ENCODE results near the gene B3GNT8.
A peak's percentile ranks its signal among the peaks of the same experiment; 100 is the strongest.
"Not testable (repeated sequence)": the region's sequence is repeated elsewhere in the genome, so short reads cannot be mapped to it uniquely, and the experiment has no call there.

The B3GNT8 gene

DNA sequence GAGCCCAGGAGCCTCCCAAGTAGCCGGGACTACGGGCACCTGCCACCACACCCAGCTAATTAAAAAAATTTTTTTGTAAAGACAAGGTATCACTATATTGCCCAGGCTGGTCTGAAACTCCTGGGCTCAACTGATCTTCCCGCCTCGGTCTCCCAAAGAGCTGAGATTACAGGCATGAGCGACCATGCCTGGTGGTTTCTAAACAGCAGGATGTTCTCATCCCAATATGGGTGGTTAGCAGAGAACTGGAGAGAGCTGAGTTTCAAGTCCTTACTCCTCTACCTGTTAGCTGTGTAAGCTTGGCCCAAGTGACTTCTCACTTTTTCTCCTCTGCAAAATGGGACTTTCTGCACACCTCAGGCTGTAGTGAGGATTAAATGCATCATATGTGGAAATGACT, 42.8 kb downstream of the B3GNT8 start:
- H2BK5ac ChIP-seq (ENCODE audit: low read depth, low read length, poor library complexity, severe bottlenecking) = no peak overlapping the region
- H2BK15ac ChIP-seq (ENCODE audit: low read depth, poor library complexity, severe bottlenecking) = no peak overlapping the region
- no peak overlapping the region for H3K14ac ChIP-seq (ENCODE audit: low read length in 2 of 2)
- H3K9ac ChIP-seq (ENCODE audit: low read length) = no peak overlapping the region
- no peak overlapping the region for H2AK5ac ChIP-seq (ENCODE audit: low read length, severe bottlenecking)
- no peak overlapping the region for H3K18ac ChIP-seq (ENCODE audit: low read depth in 1 of 2, low read length in 2 of 2)
- no peak overlapping the region for H3K4me2 ChIP-seq (ENCODE audit: low read length, poor library complexity, severe bottlenecking)
- H3K4ac ChIP-seq (ENCODE audit: low read depth in 1 of 2, low read length in 2 of 2) = no peak overlapping the region
- no peak overlapping the region for H2AFZ ChIP-seq (ENCODE audit: low read depth, low read length)
- no peak overlapping the region for H2BK12ac ChIP-seq (ENCODE audit: low read length in 2 of 2)
- no peak for DNase-seq
- WGBS = 96% methylated on average over 5 of the region's 5 CpGs
- no peak overlapping the region for H4K91ac ChIP-seq (ENCODE audit: low read length)
- H3K36me3 ChIP-seq (ENCODE audit: control insufficient read depth in 1 of 2, insufficient read depth in 2 of 2, low read depth in 1 of 2, low read length in 2 of 2) = peaks cover 32 to 34% of the 10 kb centered on the region in 2 experiments
- H3K4me3 ChIP-seq (ENCODE audit: insufficient read depth in 1 of 2, low read depth in 1 of 2, low read length in 2 of 2) = no peak overlapping the region
- no peak overlapping the region for H3K23ac ChIP-seq (ENCODE audit: low read length in 2 of 2)
- H4K8ac ChIP-seq (ENCODE audit: low read length) = no peak overlapping the region
- peaks cover 8% of the 10 kb centered on the region for H3K4me1 ChIP-seq (ENCODE audit: control insufficient read depth, insufficient read depth, low read depth, low read length)
- no peak overlapping the region for H3K27ac ChIP-seq (ENCODE audit: low read length, poor library complexity, severe bottlenecking)
- no peaks in the 10 kb centered on the region for H3K27me3 ChIP-seq (ENCODE audit: control insufficient read depth in 1 of 2, insufficient read depth in 1 of 2, low read length in 2 of 2)
- H2BK120ac ChIP-seq (ENCODE audit: low read depth, low read length) = no peak overlapping the region
- H3K9me3 ChIP-seq (ENCODE audit: control insufficient read depth, low read length) = no peaks in the 10 kb centered on the region
- H3K79me1 ChIP-seq (replicated peaks; ENCODE audit: low read length, poor library complexity, severe bottlenecking) = peaks cover 1% of the 10 kb centered on the region

GRCh38 chr19:41381536-41381935, 45.6 kb downstream of the B3GNT8 start:
- not testable (repeated sequence) for H3K4me3 ChIP-seq (ENCODE audit: insufficient read depth in 1 of 2, low read depth in 1 of 2, low read length in 2 of 2); H3K14ac ChIP-seq (ENCODE audit: low read length in 2 of 2); H2BK12ac ChIP-seq (ENCODE audit: low read length in 2 of 2); H3K27ac ChIP-seq (ENCODE audit: low read length, poor library complexity, severe bottlenecking); H2BK120ac ChIP-seq (ENCODE audit: low read depth, low read length); H2AK5ac ChIP-seq (ENCODE audit: low read length, severe bottlenecking); H3K9me3 ChIP-seq (ENCODE audit: control insufficient read depth, low read length); H3K4me2 ChIP-seq (ENCODE audit: low read length, poor library complexity, severe bottlenecking); H3K18ac ChIP-seq (ENCODE audit: low read depth in 1 of 2, low read length in 2 of 2); DNase-seq; H2BK5ac ChIP-seq (ENCODE audit: low read depth, low read length, poor library complexity, severe bottlenecking); H4K8ac ChIP-seq (ENCODE audit: low read length); H3K27me3 ChIP-seq (ENCODE audit: control insufficient read depth in 1 of 2, insufficient read depth in 1 of 2, low read length in 2 of 2); H2BK15ac ChIP-seq (ENCODE audit: low read depth, poor library complexity, severe bottlenecking); H3K9ac ChIP-seq (ENCODE audit: low read length); H4K91ac ChIP-seq (ENCODE audit: low read length); H2AFZ ChIP-seq (ENCODE audit: low read depth, low read length); H3K4ac ChIP-seq (ENCODE audit: low read depth in 1 of 2, low read length in 2 of 2); H3K23ac ChIP-seq (ENCODE audit: low read length in 2 of 2); H3K79me1 ChIP-seq (replicated peaks; ENCODE audit: low read length, poor library complexity, severe bottlenecking)
- WGBS = over 99% methylated on average over 8 of the region's 8 CpGs
- Histone ChIP-seq H3K4me1 (ENCODE audit: control insufficient read depth, insufficient read depth, low read depth, low read length) (peaks cover 18% of the 10 kb centered on the region), H3K36me3 (ENCODE audit: control insufficient read depth in 1 of 2, insufficient read depth in 2 of 2, low read depth in 1 of 2, low read length in 2 of 2) (peaks cover 14 to 22% of the 10 kb centered on the region in 2 experiments)

DNA sequence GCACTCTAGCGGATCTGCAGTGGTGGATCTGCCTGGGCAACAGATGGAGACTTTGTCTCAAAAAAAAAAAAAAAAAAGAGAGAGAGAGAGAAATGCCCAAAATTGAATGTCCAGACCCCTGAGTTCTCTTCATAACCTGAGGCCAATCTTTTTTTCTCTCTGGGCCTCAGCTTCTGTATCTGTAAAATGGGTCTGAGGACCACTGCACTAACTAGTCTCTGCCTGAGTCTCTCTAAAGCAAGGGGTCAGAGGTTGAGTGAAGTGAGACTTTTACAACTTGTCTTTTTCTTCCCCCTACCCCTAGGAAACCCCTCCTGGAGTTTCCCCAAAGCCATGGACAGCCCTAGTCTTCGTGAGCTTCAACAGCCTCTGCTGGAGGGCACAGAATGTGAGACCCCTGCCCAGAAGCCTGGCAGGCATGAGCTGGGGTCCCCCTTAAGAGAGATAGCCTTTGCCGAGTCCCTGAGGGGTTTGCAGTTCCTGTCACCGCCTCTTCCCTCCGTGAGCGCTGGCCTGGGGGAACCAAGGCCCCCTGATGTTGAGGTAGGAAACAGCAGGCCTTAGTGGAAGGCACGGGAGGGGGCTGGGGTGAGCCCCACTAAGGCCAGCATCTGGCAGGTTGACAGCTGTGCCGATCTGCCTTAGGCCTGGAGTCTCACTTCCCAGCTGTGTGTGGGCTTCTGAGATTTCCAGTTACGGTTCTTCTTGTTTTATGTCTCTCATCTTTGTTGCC, 49.0 kb downstream of the B3GNT8 start:
- 47% methylated on average over 9 of the region's 9 CpGs for WGBS

DNA sequence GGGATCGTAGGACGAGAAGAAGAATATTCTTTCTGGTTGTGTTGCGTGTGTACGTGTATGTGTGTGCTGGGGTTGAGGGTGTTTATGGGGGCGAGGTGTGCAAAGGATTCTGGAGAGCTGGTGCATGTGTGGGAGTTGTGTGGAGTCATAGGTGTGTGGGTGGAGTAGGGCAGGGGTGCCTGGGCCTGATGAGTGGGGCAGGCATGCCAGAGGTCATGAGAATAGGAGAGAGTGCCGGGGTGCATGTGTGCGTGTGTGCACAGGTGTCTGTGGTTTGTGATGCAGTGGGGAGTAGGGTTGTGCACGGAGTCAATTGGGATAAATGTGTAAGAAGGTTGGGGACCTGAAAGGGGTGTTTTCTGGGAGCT, 50.2 kb downstream of the B3GNT8 start:
- H3K4me2 ChIP-seq (ENCODE audit: low read length, poor library complexity, severe bottlenecking) = peak overlapping the region; percentile 99
- H3K4me1 ChIP-seq (ENCODE audit: control insufficient read depth, insufficient read depth, low read depth, low read length) = peaks cover 30% of the 10 kb centered on the region
- no peak overlapping the region for H2AK5ac ChIP-seq (ENCODE audit: low read length, severe bottlenecking)
- no peak overlapping the region for H2BK12ac ChIP-seq (ENCODE audit: low read length in 2 of 2)
- H3K27ac ChIP-seq (ENCODE audit: low read length, poor library complexity, severe bottlenecking) = no peak overlapping the region
- H3K9ac ChIP-seq (ENCODE audit: low read length) = peak overlapping the region; percentile 85
- no peak overlapping the region for H4K91ac ChIP-seq (ENCODE audit: low read length)
- H3K4me3 ChIP-seq (ENCODE audit: insufficient read depth in 1 of 2, low read depth in 1 of 2, low read length in 2 of 2) = peak overlapping the region; percentile 63 to 78
- H2BK5ac ChIP-seq (ENCODE audit: low read depth, low read length, poor library complexity, severe bottlenecking) = no peak overlapping the region
- 74% methylated on average over 8 of the region's 8 CpGs for WGBS
- H3K9me3 ChIP-seq (ENCODE audit: control insufficient read depth, low read length) = no peaks in the 10 kb centered on the region
- no peak overlapping the region for H2BK15ac ChIP-seq (ENCODE audit: low read depth, poor library complexity, severe bottlenecking)
- no peak overlapping the region for H3K23ac ChIP-seq (ENCODE audit: low read length in 2 of 2)
- no peak overlapping the region for H2BK120ac ChIP-seq (ENCODE audit: low read depth, low read length)
- H3K4ac ChIP-seq (ENCODE audit: low read depth in 1 of 2, low read length in 2 of 2) = peak overlapping the region; percentile 15 to 60
- H3K27me3 ChIP-seq (ENCODE audit: control insufficient read depth in 1 of 2, insufficient read depth in 1 of 2, low read length in 2 of 2) = no peaks in the 10 kb centered on the region
- H3K18ac ChIP-seq (ENCODE audit: low read depth in 1 of 2, low read length in 2 of 2) = peak overlapping the region; percentile 56 to 95
- H3K14ac ChIP-seq (ENCODE audit: low read length in 2 of 2) = peak overlapping the region in 1 of 2 experiments; percentile 4
- DNase-seq = no peak
- peak overlapping the region; percentile 91 for H2AFZ ChIP-seq (ENCODE audit: low read depth, low read length)
- peak overlapping the region; percentile 81 for H4K8ac ChIP-seq (ENCODE audit: low read length)
- no peaks in the 10 kb centered on the region for H3K36me3 ChIP-seq (ENCODE audit: control insufficient read depth in 1 of 2, insufficient read depth in 2 of 2, low read depth in 1 of 2, low read length in 2 of 2)
- H3K79me1 ChIP-seq (replicated peaks; ENCODE audit: low read length, poor library complexity, severe bottlenecking) = peaks cover 21% of the 10 kb centered on the region

More for the DNA sequence above, 49.0 kb downstream of the B3GNT8 start:
- Histone ChIP-seq H3K36me3 (ENCODE audit: control insufficient read depth in 1 of 2, insufficient read depth in 2 of 2, low read depth in 1 of 2, low read length in 2 of 2) (peaks cover 6% of the 10 kb centered on the region in 2 experiments), H4K8ac (ENCODE audit: low read length) (peak overlapping the region; percentile 8), H3K4ac (ENCODE audit: low read depth in 1 of 2, low read length in 2 of 2) (no peak overlapping the region), H3K9me3 (ENCODE audit: control insufficient read depth, low read length) (no peaks in the 10 kb centered on the region), H3K23ac (ENCODE audit: low read length in 2 of 2) (no peak overlapping the region), H3K4me3 (ENCODE audit: insufficient read depth in 1 of 2, low read depth in 1 of 2, low read length in 2 of 2) (no peak overlapping the region), H3K4me1 (ENCODE audit: control insufficient read depth, insufficient read depth, low read depth, low read length) (peaks cover 28% of the 10 kb centered on the region), H2BK5ac (ENCODE audit: low read depth, low read length, poor library complexity, severe bottlenecking) (no peak overlapping the region), H3K4me2 (ENCODE audit: low read length, poor library complexity, severe bottlenecking) (no peak overlapping the region), H4K91ac (ENCODE audit: low read length) (no peak overlapping the region), H2BK15ac (ENCODE audit: low read depth, poor library complexity, severe bottlenecking) (no peak overlapping the region), H3K79me1 (replicated peaks; ENCODE audit: low read length, poor library complexity, severe bottlenecking) (peaks cover 16% of the 10 kb centered on the region), H3K27ac (ENCODE audit: low read length, poor library complexity, severe bottlenecking) (peak overlapping the region; percentile 30), H2BK12ac (ENCODE audit: low read length in 2 of 2) (no peak overlapping the region), H3K9ac (ENCODE audit: low read length) (no peak overlapping the region), H3K18ac (ENCODE audit: low read depth in 1 of 2, low read length in 2 of 2) (peak overlapping the region in 1 of 2 experiments; percentile 30), H3K14ac (ENCODE audit: low read length in 2 of 2) (no peak overlapping the region), H2AK5ac (ENCODE audit: low read length, severe bottlenecking) (no peak overlapping the region), H2AFZ (ENCODE audit: low read depth, low read length) (no peak overlapping the region), H2BK120ac (ENCODE audit: low read depth, low read length) (no peak overlapping the region), H3K27me3 (ENCODE audit: control insufficient read depth in 1 of 2, insufficient read depth in 1 of 2, low read length in 2 of 2) (no peaks in the 10 kb centered on the region)
- peak; percentile 54 for DNase-seq

Data from mesenchymal stem cell (in vitro differentiated cells and primary cell).